OCI-LY1 (cell line): ENCODE results near the gene MROH2A.

Source experiments
- CTCF ChIP-seq: fragments of 200-600 bp; sonication (generic), shearing (Covaris generic); IDR thresholded peaks from 2 replicates; pipeline ENCODE4 v1.5.1; 2017; ENCODE audit warnings: mild to moderate bottlenecking, antibody characterized with exemption, low read length, moderate library complexity, mixed read lengths
- EZH2 ChIP-seq: fragments of 200-600 bp; sonication (generic), shearing (Covaris generic); IDR thresholded peaks from 2 replicates; pipeline ENCODE4 v1.8.0; 2017; ENCODE audit warnings: borderline replicate concordance, mixed run types, mild to moderate bottlenecking, antibody characterized with exemption, low read length, moderate library complexity, mixed read lengths

- TF ChIP-seq CTCF (no peak), EZH2 (no peak)
These were observed 38.6 kb downstream of the MROH2A start for GRCh38 chr2:233816771-233817170.
